ENCODE measurements around the gene PRKD2.

PRKD2 gene

DNA sequence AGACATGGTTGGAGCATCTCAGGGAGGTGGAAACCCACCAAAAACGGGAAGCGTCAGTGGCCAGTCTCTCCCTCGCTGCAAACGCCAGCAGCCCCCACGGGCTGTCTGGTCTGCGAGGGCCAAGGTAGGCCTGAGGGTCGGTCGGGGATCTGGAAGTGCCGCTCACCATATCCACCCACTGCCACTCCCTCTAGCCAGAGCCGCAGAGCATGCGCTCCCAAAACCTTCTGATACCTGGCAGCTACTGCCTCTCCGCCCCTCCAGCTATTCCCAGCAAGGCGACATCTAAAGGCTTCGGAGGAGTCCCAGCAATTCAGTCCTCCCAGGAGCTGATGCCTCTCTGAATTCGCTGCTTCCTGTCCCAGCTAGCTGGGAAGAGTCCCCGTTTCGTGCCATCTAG, 24.5 kb upstream of the PRKD2 start:
- no peak for DNase-seq

DNA sequence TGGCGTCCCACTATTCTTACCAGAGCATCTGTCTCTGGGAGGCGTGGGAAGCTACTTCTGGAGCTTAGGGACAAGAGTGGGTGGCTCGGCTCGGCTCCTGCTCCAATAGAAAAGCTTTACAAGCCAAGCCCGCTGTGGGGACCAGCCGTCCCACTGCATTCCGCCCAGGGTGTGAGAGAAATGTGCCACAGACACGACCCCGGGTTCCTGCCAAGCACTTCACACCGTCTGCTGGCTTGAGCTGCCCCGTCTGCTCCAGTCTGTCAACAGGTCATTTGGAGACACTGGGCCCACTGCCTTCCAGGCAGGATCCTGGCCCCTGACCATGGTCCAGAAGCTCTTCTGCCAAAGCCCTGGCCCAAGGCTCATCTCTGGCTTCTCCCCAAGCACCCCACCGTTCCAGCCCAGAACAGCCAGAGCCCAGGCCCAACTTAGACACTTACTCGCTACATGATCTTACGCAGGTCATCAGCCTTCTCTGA, 22.4 kb upstream of the PRKD2 start:
- DNase-seq = no peak

DNA sequence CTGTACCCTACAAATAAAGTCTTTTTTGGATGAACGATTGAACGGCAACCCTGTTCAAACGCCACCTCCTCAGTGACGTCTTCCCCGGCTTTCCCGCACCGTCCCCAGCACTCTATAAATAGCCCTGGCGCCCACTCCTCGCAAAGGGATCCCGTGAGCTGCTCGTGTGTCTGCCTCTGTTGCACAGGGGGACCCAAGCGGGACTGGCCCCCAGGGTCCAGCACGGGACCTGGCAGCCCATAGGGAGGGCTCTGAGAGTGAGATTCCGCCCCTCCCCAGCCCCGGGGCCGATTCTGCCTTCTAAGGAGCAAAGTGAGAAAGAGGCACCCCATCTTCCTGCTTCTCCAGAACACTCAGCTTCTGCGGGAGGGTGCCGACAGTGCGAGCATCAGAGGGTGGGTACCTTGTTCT, 20.9 kb upstream of the PRKD2 start:
- DNase-seq = no peak

DNA sequence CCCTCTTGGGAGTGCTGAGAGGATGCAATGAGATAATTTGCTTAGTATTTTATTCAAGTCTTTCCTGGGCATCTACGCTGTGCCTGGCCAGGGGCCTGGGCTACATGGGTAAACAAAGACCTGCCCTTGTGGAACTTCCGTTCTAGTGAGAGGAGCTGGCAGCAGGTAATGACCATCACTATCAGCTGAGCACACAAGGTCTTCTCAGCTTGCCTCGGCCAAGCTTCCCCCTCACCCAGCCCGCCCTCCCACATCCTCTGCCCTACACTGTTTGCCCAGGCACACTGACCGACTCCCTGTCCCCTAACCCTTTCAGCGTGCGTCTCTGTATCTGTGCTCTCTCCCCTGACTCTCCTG, 20.4 kb upstream of the PRKD2 start:
- DNase-seq = no peak

DNA sequence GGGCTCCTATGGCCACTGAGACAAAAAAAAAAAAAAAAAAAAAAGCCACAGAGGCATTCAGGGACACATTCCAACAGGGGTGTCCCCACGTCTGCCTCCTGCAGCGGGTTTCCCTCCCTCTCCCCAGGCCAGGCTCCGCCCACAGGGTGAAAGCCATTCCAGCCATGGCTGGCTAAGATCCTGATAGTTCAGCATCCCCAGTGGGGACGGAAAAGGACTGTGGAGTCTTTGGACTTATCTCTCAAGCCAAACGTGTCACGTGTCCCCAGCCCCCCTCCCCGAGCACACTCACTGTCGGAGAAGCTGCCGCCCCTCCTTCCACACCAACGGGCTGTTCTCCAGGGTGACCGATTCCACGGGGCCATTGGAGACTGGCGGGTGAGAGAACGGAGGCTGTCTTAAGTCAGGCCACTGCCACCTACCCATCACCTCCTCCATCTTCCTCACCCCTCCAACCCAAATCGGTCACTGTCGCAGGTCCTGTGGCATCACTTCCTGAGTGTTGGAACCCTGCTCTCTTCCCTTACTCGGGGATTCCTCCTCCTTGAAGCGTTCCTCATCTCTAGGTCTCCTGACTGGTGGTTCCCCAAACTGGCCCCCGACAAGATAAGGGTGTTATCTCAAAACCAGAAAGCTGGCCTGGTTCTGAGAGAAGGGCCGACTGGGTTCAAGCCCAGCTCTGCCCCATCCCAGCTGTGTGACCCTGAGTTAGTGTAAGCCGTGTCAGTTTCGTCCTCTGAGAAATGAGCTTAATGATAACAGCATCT, 19.8 kb upstream of the PRKD2 start:
- DNase-seq = no peak

DNA sequence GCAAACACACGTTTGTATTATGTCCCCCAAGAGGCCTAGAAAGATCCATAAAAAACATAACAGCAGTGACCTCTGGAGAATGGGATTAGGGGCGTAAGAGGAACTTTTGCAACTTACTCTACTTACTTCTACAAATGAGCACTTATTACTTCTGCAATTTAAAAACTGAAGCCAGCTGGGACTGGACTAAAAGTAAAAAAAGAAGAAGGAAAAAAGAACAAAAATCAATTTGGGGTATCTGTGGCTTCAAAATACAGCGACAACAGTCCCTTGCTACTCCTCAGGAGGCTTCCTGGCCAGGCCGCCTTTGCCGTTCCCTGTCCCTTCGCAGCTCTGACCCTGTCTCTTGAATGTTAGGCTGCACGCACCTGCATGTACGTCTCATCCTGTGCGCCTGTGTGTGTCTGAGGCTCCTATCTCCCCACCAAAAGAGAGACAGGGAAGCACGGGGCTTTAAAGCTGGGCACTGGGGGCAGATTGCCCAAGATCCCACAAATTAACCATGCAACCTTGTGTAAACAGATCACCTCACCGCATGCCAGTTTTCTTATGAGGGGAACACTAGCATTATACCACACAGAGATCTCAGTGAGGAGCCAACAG, 16.9 kb upstream of the PRKD2 start:
- no peak for DNase-seq

DNA sequence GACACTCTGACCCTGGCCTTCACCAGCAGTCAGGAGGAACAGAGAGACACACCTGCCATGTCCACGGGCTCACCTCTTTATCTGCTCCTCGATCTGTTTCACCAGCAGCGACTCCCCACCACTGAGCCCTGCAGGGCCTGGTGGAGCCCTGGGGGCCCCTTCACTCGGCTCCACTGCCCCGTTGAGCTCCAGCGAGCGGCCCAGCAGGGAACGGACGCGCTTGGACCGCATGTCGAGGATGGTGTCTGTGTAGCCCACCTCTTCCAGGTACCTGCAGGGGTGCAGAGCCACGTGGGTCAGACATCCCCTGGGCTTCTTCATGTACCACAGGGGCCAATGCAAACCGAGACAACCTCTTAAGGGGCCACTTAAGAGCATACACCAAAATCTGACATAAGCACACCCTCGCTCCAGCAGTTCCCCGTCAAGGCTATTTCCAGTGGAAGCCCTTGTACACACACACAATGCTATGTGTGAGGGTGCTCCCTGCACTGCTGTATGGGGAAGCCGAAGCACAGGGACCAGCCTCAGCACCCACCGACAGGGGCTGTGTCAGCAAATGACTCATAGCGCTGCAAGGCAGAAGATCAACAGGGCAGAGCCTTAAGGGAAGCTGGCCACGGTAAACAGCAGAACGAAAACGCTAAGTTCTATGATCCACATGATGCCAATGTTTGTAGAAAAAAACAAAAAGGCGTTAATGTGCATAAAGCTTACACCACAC, 16.2 kb upstream of the PRKD2 start:
- no peak for DNase-seq

DNA sequence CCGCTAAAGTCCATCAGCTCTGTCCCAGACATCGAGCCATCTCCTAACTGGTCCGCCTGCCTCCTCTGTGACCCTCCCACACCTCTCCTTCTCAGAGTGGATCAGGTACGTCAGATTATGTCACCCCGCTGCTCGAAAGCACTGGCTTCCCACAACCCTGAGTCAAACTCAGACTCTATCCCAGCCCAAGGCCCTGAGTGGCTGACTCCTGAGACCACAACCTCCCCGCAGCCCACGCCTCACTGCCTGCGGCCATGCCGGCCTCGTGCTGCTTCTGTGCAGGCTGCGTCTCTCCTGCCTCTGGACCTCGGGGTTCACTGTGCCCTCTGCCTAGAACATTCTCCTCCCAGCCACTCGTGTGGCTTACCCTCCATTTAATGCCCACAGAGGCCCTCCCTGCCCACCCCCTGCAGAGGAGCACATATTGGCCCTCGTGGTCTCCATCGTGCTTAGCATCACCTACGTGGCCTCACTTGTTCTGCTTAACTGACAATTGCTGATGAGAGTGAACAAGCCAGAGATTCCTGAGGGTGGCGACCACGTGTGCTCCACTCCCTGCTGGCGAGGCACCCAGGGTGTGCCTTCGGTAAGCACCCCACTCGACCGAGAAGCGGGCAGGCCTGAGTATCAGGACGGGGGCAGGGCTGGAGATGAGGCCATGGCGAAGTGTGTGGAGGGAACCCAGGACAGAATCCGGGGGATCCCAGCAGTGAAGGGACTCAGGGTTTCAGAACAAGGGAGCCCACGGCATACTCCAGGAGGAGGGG, 15.4 kb upstream of the PRKD2 start:
- DNase-seq = no peak

DNA sequence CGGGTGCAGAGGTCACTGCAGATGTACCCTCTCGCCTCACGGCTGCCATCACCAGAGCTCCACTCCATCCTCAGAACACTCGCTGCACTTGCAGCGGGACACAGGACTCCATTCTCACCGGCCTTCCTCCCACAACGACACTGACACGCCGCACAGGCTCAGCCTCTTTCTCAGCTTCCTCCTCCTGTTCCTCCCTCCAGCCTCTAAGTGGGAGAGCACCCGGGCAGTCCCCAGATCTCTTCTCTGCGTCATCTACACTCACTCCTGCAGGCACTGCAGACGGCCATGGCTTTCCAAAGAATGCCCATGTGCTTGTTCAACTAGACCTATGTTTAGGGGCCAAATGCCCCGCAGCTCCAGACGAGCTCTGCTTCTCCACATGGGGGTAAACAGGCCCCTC, 14.7 kb upstream of the PRKD2 start:
- no peak for DNase-seq

DNA sequence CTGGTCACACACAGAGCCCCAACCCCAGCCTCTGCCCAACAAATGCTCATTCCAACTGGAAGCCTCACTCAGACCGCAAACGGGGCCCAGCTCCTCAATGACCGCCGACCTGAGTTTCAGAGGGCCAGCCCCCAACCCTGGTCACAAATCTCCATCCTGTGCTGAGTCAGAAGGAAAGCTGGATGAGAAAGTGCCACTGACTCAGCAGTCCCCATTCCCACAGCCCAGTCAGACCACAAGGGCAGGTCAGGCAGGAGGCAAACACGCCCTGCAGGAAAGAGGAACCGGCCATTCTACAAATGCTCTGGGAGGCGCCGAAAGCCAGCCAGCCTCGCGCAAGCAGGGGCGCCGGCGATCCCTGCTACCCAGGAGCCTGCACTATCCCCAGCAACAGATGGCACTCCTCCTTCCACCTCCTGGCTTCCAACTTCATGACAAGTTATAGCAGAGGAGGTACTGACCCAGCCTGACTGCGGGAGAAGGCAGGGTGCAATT, 14.1 kb upstream of the PRKD2 start:
- no peak for DNase-seq

DNA sequence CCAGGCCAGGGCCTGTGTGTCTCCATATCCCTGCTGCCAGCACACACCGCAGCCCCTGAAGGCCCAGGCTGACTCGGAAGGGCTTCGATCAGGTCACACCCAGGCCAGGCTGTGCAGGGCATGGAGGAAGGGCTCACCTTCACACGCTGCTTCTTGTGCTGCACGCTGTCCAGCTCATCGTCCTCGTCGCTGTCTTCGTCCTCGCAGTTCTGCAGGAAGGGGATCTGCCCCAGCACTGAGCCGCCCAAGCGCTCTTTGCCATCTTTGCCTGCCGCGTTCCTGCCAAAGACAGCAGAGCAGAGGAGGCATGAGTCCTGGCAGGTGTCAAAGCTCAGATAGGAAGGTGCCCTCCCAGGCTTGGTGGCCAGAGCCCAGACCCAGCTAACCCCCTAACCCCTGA, 13.7 kb upstream of the PRKD2 start:
- no peak for DNase-seq

DNA sequence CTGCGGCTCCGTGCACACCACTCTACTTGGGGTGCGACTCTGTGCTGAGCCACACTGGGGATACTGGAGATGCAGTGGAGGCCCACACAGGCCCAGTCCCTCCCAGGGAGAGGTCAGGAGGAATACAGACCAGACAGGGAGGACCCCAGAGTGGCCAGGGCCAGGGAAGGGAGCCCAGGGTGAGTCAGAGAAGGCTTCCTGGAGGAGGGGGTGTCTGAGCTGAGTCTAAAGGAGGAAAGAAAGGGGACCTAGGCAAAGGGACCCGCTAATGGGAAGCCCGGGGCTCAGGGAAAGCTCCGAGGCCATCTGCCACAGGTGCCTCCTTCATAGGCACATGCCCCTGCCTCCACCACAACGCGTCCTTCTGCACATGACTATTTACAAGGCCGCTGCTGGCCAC, 13.3 kb upstream of the PRKD2 start:
- DNase-seq = no peak

DNA sequence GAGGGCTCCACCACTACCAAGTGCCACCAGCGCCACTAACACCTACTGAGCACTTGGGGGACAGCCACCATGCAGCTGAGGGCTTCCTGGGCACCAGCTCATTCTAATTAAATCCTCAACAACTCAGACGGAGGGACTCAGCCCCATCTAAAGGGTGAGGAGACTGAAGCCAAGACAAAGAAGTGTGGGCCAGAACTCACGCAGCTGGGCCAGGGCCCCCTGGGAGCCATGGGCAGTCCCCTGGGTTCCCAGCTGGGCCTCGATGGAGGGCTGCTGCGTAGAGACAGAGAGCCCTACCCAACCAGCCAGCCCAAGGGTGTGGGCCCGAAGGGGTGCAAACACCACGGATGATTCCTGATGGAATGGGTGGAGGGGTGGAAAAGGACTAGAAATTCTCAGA, 12.8 kb upstream of the PRKD2 start:
- no peak for DNase-seq

DNA sequence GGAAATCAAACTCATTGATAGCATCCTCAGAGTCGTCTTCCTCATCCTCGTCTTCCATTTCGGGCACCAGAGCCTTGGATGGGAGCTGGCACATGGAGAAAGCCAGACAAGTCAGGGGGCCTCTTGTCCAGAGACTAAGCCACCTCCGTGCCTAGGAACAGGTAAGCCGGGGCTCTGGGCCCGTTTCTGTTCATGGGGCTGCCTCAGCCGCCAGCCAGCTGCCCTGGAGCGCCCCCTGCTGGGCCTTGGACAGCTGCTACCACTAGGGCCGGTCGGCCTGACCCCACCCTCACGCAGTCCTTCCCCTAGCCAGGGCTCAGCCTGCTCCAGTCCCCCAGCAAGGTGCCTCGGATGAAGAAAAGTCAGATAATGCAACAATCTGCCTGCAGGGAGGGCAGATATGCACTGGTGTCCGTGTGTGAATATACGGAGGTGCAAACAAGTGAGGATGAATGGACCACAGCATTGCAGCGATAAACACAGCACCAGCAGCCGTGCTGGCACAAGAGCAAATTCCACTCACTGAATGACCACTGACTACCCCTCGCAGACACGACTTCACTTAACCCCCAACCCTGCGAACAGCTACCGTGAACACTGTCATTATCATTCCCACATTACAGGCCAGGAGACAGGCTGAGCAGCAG, 11.9 kb upstream of the PRKD2 start:
- peak; percentile 73 for DNase-seq

DNA sequence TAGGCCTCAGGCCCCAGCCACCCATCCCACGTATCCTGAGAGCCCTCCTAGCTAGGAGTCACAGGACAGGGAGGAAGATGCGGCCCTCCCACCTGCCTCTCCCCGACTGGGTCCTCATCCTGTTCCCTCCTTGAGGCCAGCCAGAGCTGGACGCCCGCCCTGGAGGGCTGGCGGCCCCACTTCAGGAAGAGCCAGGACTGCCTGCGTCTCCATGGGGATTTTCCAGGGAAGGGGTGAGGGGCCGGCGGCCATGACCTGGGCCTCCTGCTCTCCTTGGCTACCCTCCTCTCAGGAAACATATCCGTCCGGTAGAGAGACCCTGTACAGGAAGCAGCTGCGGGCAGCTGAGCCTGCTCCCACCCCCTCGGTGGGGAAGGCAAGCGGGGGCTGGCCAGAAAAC, 11.3 kb upstream of the PRKD2 start:
- no peak for DNase-seq

DNA sequence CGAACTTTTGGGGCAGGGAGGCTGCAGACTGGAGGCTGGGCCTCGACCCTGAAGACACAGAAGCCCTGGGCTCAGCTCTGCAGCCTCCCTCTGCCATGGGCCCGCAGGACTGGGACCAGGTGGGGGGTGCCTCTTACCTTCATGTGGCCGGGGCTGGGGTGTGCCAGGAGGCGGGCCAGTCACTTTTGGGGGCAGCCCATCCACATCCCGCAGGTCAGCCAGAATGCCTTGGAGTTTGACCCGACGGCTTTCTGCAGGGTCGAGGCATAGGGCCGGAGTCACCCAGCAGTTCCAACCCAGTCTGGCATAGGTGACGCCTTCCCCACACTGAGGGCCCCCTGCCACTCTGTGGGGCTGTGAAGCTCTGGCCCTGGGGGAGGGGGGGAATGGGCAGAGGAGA, 10.8 kb upstream of the PRKD2 start:
- no peak for DNase-seq

DNA sequence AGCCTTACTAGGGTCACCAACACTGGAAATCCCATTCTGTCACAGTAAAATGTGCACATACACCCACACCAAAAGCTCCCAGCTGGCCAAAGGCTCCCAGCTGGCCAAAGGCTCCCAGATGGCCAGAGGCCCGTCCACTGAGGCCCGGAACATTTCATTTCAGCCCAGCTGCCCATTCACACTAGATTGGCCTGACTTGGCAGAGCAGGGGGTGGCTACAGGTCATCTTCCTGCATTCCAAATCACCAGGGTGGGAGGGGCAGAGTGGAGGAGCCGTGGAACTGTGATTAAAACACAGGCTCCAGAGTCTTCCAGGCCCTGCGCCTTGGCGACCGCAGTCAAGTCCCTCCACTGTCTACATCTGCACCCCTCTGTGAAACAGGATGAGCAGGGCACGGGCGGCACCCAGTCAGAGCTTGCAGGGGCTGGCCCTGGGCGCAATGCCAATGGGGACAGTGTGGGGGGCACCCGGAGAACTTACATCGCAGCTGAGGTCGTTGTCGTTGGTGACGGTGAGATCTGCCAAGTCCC, 10.1 kb upstream of the PRKD2 start:
- DNase-seq = no peak

DNA sequence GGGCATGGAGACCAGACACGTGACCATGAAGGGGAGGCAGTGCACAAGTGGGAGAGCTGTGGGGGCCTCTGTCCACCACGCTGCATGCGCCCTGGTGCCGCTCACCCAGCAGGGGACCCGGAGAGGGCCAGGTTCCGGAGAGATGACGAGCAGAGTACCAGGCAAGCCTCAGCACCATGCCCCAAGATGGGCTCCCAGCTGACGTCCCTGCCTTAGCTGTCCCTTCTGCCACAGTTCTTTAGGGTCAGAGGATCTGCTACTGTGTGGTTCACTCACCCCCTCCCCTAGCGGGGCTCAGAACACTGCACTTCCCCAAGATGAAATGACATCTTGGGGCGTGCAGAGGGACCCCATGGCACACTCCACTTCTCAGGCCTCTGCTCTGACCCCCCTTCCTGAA, 9.6 kb upstream of the PRKD2 start:
- no peak for DNase-seq

DNA sequence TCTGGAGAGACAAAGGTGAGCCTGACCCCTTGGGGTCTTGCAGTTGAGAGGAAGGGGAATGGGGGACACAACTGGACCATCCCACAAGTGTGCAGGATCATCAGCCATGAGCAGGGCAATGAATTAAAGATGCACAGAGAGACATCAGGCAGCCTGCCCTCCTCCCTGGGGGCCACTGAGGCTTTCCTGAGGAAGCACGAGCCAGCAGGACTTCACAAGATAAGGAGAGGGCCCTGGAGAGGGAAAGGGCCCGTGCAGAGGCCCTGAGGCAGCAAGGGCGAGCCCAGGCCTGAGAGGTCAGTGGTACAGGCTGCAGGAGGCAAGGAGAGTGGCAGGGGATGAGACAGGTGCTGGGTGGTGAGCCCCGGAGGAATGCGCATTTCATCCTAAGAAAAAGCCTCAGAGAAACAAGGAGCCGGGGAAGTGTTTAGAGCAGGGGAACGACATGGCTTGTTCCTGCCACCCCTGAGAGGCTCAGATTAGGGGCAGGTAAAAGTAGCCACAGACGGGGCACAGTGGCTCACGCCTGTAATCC, 9.0 kb upstream of the PRKD2 start:
- DNase-seq = no peak

DNA sequence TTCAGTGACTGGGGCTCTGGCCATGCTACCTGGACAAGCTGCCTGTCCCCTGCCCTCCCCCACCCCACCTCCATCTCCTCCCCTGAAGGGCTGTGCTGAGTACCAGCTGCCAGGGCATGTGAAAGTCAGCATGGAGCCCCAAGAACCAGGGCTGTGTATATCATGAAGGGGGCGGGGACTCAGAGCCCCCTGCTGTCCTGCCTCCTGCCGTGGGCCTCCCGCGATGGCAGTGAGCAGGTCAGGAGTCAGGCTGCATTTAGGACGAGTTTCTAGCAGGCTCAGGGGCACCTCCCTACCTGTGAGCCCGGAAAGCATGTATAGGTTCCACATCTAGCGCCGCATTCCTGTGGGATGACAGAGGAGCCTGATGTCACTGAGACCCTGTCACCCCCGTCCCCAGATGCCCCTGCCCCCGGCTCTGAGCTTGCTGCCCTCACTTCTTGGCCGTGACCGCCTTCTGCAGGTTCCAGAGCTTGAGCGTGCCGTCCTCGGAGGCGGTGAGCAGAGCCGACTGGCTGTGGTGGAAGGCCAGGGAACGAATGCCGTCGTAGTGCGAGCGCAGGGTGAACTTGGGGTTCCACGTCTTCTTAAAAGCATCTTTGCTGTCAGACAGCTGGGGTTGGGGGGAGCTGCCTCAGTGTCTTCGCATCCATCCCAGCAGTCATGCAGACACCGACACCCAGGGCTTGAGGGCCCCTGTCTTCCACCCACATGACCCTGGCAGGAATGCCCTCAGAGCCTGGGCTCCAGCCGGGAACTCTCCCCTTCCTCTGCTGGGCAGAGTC, 8.3 kb upstream of the PRKD2 start:
- no peak for DNase-seq

DNA sequence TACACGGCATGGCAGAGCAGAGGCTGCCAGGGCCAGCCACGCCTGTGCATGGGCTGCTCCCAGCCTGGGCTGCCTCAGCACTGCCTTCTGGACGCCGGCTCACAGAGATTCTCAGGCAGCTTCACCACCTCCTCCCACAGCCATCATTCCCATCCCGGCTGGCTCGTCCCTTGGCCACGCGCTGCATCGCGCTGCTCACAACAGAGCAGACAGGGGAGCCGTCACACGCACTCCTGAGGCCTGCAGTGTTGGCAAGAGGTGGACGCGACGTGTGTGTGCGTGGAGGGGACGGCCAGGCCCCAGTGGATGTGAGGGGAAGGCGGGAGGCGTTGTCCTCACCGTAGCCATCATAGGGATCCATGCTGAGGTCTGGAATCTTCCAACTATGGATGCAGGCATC, 7.6 kb upstream of the PRKD2 start:
- no peak for DNase-seq

Data from activated T-cell treated with anti-CD3 and anti-CD28 coated beads for 4 hours (primary cell).